HG03139 (cell line): ENCODE results near the gene KIRREL3.

ENCODE experiments used
- ATAC-seq: cut with Tn5 transposase; IDR thresholded peaks from one replicate; pipeline ENCODE4 v1.9.1; 2021; ENCODE audit not compliant: unreplicated experiment

Gene KIRREL3

GRCh38 chr11:126588630-126589491, 411.7 kb downstream of the KIRREL3 start:
- no peak for ATAC-seq

- no peak for ATAC-seq
Observed at GRCh38 chr11:126587541-126587940, 413.0 kb downstream of the KIRREL3 start.

GRCh38 chr11:126585774-126586491, 414.6 kb downstream of the KIRREL3 start:
- no peak for ATAC-seq

- no peak for ATAC-seq
Observed at GRCh38 chr11:126585388-126585773, 415.2 kb downstream of the KIRREL3 start.

GRCh38 chr11:126583594-126584427, 416.8 kb downstream of the KIRREL3 start:
- no peak for ATAC-seq

- no peak for ATAC-seq
Observed at GRCh38 chr11:126583101-126583500, 417.5 kb downstream of the KIRREL3 start.

GRCh38 chr11:126581871-126582648, 418.5 kb downstream of the KIRREL3 start:
- no peak for ATAC-seq

- no peak for ATAC-seq
Observed at GRCh38 chr11:126578426-126578825, 422.1 kb downstream of the KIRREL3 start.

GRCh38 chr11:126578021-126578420, 422.5 kb downstream of the KIRREL3 start:
- ATAC-seq, result no peak

GRCh38 chr11:126575849-126576248, 424.7 kb downstream of the KIRREL3 start:
- no peak for ATAC-seq

- no peak for ATAC-seq
Observed at GRCh38 chr11:126573325-126573978, 427.1 kb downstream of the KIRREL3 start.

- no peak for ATAC-seq
Observed at GRCh38 chr11:126570489-126570888, 430.1 kb downstream of the KIRREL3 start.

- ATAC-seq, result no peak
Observed at GRCh38 chr11:126567419-126567818, 433.2 kb downstream of the KIRREL3 start.

- no peak for ATAC-seq
Observed at GRCh38 chr11:126564566-126564965, 436.0 kb downstream of the KIRREL3 start.

- ATAC-seq, result no peak
Observed at GRCh38 chr11:126561327-126561893, 439.2 kb downstream of the KIRREL3 start.

GRCh38 chr11:126560221-126560620, 440.3 kb downstream of the KIRREL3 start:
- ATAC-seq, result no peak

- no peak for ATAC-seq
Observed at GRCh38 chr11:126548581-126549550, 451.7 kb downstream of the KIRREL3 start.

- no peak for ATAC-seq
Observed at GRCh38 chr11:126547691-126548090, 452.9 kb downstream of the KIRREL3 start.

- ATAC-seq, result no peak
Observed at GRCh38 chr11:126547161-126547560, 453.4 kb downstream of the KIRREL3 start.
